Cardiac fibroblast (primary cell): ENCODE measurements around the gene ENKUR.
"Not testable (repeated sequence)": the region's sequence is repeated elsewhere in the genome, so short reads cannot be mapped to it uniquely, and the experiment has no call there.

ENCODE experiments used
- DNase-seq, 2 donors: peaks; one replicate each; pipeline versions ENCODE4 v3.0.0 to v3.0.0-alpha.2; 2010; ENCODE audit warnings: low read depth in 2 of 2
- H3K4me3 ChIP-seq, 2 donors: replicated peaks in 1 of 2; 1 replicate in 1 of 2; 2 replicates in 1 of 2; pipeline ENCODE4 v1.5.1; 2011; ENCODE audit warnings: low read depth in 2 of 2, low read length in 2 of 2, mild to moderate bottlenecking in 2 of 2, moderate library complexity in 1 of 2
- CTCF ChIP-seq: IDR thresholded peaks from one replicate; pipeline ENCODE4 v1.5.1; 2011; ENCODE audit warnings: low read depth, mild to moderate bottlenecking, low read length, inconsistent platforms

The ENKUR gene

GRCh38 chr10:25016376-25017153, 607 bp upstream of the ENKUR start, which contains the start of gene THNSL1:
Gene THNSL1, plus strand, starts transcription at chr10:25016612. Its CDS starts 6,612 bp downstream, at chr10:25023224.
- DNase-seq: peak; percentile 99
- TF ChIP-seq CTCF: no peak
- H3K4me3 ChIP-seq: peak within 1 kb of the TSS; percentile 73 to 77

- TF ChIP-seq CTCF: no peak
- no peak overlapping the region for H3K4me3 ChIP-seq
Measured at GRCh38 chr10:25014579-25014978, 1.4 kb downstream of the ENKUR start.

DNA sequence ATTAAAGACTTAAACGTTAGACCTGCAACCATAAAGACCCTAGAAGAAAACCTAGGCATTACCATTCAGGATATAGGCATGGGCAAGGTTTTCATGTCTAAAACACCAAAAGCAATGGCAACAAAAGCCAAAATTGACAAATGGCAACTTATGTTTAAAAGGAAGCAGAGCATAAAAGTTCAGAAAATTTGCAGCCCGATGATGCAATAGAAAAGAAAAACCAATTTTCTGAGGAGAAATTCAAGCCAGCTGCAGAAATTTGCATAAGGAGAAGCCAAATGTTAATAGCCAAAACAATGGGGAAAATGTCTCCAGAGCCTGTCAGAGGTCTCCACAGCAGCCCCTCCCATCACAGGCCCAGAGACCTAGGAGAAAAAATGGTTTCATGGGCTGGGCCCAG, 4.4 kb downstream of the ENKUR start:
- not testable (repeated sequence) for DNase-seq

More at GRCh38 chr10:25014579-25014978, 1.4 kb downstream of the ENKUR start:
- no peak for DNase-seq

DNA sequence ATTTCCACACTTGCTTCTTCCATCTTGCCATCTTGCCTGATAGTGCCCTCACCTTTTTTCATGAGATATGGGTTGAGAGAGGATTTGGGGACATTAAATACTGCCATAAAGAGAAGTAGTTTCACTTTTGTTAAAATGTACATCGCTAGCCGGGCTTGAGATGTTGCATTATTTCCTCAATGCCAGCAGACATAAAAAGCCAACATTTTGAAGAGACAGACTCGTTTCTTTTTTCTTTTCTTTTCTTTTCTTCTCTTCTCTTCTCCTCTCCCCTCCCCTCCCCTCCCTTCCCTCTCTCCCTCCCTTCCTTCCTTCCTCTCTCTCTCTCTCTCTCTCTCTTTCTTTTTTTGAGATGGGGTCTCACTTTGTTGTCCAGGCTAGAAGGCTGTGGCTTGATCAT, 17.9 kb downstream of the ENKUR start:
- DNase-seq: no peak
- no peak for TF ChIP-seq CTCF

More for the DNA sequence above, 4.4 kb downstream of the ENKUR start:
- not testable (repeated sequence) for H3K4me3 ChIP-seq

GRCh38 chr10:24995072-24995471, 20.9 kb downstream of the ENKUR start:
- no peak for TF ChIP-seq CTCF
- H3K4me3 ChIP-seq: no peak overlapping the region
- no peak for DNase-seq

More for the DNA sequence above, 17.9 kb downstream of the ENKUR start:
- no peak overlapping the region for H3K4me3 ChIP-seq

GRCh38 chr10:24993237-24993958, 22.6 kb downstream of the ENKUR start:
- DNase-seq: no peak
- H3K4me3 ChIP-seq: no peak overlapping the region
- no peak for TF ChIP-seq CTCF

GRCh38 chr10:24992512-24993133, 23.3 kb downstream of the ENKUR start:
- no peak overlapping the region for H3K4me3 ChIP-seq
- no peak for TF ChIP-seq CTCF
- no peak for DNase-seq
